DOHH2 (cell line): Measurements from ENCODE around the gene ANTXR1.

Experiments
- H3F3A ChIP-seq: fragments of 200-600 bp; sonication (generic), shearing (Covaris generic); 2 replicates; pipeline ENCODE4 v1.6.0; 2016; ENCODE audit warnings: antibody characterized with exemption, mild to moderate bottlenecking; ENCODE audit not compliant: control insufficient read depth, insufficient read depth
- H3K27ac ChIP-seq: fragments of 200-600 bp; sonication (generic); 2 replicates; pipeline ENCODE4 v1.5.1; 2014; ENCODE audit warnings: low read depth, mild to moderate bottlenecking, low read length, moderate library complexity
- H3K27me3 ChIP-seq: fragments of 200-600 bp; sonication (generic); 2 replicates; pipeline ENCODE4 v1.6.1; 2014; ENCODE audit warnings: mild to moderate bottlenecking, low read length, mixed read lengths; ENCODE audit not compliant: control insufficient read depth
- H3K36me3 ChIP-seq: fragments of 200-600 bp; sonication (generic); 2 replicates; pipeline ENCODE4 v1.6.1; 2014; ENCODE audit warnings: mild to moderate bottlenecking, low read length, moderate library complexity, mixed read lengths; ENCODE audit not compliant: control insufficient read depth
- H3K4me1 ChIP-seq: fragments of 200-600 bp; sonication (generic); 2 replicates; pipeline ENCODE4 v1.6.1; 2014; ENCODE audit warnings: mild to moderate bottlenecking, low read length, mixed read lengths; ENCODE audit not compliant: control insufficient read depth
- H3K4me2 ChIP-seq: fragments of 200-600 bp; sonication (generic); 2 replicates; pipeline ENCODE4 v1.6.0; 2014; ENCODE audit warnings: mild to moderate bottlenecking, low read length, moderate library complexity
- H3K4me3 ChIP-seq: fragments of 200-600 bp; sonication (generic); 2 replicates; pipeline ENCODE4 v1.5.1; 2014; ENCODE audit warnings: mild to moderate bottlenecking, low read length, mixed read lengths
- H3K79me2 ChIP-seq: fragments of 200-600 bp; sonication (generic); 2 replicates; pipeline ENCODE4 v1.6.1; 2014; ENCODE audit warnings: mild to moderate bottlenecking, low read length, mixed read lengths; ENCODE audit not compliant: control insufficient read depth
- H3K9me2 ChIP-seq: fragments of 200-600 bp; sonication (generic); replicated peaks from 2 replicates; pipeline ENCODE4 v1.6.1; 2014; ENCODE audit warnings: mild to moderate bottlenecking, low read length, mixed read lengths; ENCODE audit not compliant: control insufficient read depth
- H3K9me3 ChIP-seq: fragments of 200-600 bp; sonication (generic); 2 replicates; pipeline ENCODE4 v1.6.1; 2014; ENCODE audit warnings: antibody characterized with exemption, low read length, mixed read lengths; ENCODE audit not compliant: control insufficient read depth, insufficient read depth
- H4K20me1 ChIP-seq: fragments of 200-600 bp; sonication (generic); 2 replicates; pipeline ENCODE4 v1.6.0; 2014; ENCODE audit warnings: low read depth, mild to moderate bottlenecking, antibody characterized with exemption, low read length, moderate library complexity; ENCODE audit not compliant: control insufficient read depth, insufficient read depth
- EZH2phosphoT487 ChIP-seq: fragments of 200-600 bp; sonication (generic); IDR thresholded peaks from 2 replicates; pipeline ENCODE4 v1.6.1; 2017; ENCODE audit warnings: borderline replicate concordance, mild to moderate bottlenecking, antibody characterized with exemption, low read length, moderate library complexity, mixed read lengths
- TF ChIP-seq, protein P1 (sequence below): fragments of 200-600 bp; sonication (generic); IDR thresholded peaks from one replicate; pipeline ENCODE4 v1.5.1; 2014; ENCODE audit warnings: antibody characterized with exemption, mild to moderate bottlenecking, low read depth, low read length; ENCODE audit not compliant: poor library complexity, severe bottlenecking

The ANTXR1 gene

DNA sequence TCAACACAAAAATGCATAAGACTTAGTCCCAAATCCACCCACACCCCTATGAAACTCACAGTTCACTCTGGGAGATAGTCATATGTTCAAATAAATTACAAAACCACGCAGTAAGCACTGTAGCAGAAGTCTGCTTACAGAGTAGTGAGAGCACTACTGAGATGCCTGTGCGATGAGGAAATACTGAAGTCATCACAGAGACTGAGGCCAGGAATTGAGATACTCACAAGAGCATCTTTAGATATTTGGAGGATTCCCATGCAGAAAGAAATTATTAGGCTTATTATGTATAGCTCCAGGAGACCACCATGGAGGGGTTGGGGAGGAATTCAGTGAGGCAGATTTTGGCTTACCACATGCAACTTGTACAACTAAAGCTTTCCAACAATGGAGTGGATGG lies 82.3 kb downstream of the ANTXR1 start:
- Histone ChIP-seq H3K4me2 (no peak overlapping the region), H3K79me2 (no peaks in the 10 kb centered on the region), H3K4me1 (no peaks in the 10 kb centered on the region), H3K36me3 (no peaks in the 10 kb centered on the region), H3K9me2 (no peaks in the 10 kb centered on the region), H3K9me3 (no peaks in the 10 kb centered on the region), H3K4me3 (no peak overlapping the region), H4K20me1 (no peaks in the 10 kb centered on the region), H3K27ac (no peak overlapping the region), H3F3A (no peaks in the 10 kb centered on the region), H3K27me3 (no peaks in the 10 kb centered on the region; the same call in 1 of the 2 replicates)
- TF ChIP-seq EZH2phosphoT487, result no peak
- TF ChIP-seq, protein P1, sequence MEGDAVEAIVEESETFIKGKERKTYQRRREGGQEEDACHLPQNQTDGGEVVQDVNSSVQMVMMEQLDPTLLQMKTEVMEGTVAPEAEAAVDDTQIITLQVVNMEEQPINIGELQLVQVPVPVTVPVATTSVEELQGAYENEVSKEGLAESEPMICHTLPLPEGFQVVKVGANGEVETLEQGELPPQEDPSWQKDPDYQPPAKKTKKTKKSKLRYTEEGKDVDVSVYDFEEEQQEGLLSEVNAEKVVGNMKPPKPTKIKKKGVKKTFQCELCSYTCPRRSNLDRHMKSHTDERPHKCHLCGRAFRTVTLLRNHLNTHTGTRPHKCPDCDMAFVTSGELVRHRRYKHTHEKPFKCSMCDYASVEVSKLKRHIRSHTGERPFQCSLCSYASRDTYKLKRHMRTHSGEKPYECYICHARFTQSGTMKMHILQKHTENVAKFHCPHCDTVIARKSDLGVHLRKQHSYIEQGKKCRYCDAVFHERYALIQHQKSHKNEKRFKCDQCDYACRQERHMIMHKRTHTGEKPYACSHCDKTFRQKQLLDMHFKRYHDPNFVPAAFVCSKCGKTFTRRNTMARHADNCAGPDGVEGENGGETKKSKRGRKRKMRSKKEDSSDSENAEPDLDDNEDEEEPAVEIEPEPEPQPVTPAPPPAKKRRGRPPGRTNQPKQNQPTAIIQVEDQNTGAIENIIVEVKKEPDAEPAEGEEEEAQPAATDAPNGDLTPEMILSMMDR, result no peak

DNA sequence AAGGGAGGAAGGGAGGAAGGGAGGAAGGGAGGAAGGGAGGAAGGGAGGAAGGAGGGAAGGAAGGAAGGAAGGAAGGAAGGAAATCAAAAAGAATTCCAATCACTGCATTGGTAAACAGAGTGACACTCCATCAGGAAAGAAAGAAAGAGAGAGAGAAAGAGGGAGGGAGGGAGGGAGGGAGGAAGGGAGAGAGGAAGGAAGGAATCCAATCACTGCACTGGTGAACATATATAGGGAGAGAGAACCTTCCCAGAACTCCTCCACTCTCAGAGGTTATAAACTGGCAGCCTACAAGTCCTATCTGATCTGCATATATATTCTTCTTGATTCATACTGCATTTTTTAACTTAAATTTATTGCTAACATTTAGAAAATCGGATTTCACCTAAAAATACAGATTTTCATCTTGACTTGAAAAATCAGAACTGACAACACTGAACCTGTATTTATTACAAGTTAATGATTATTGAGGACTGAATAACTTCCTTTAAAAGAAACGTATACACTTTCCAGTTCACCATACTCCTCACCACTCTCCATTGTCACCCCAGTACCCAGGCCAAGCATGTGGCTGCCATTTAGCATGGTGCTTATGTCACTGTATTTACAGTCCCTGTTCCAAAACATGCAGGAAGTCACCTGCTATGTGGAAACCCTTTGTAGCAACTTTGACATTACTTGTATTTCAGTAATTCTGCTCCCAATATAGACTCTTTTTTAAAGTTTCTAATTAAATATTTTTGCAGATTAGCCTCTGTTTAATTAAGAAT lies 83.5 kb downstream of the ANTXR1 start:
- H3K9me3 ChIP-seq, result no peaks in the 10 kb centered on the region
- no peak overlapping the region for H3K4me3 ChIP-seq
- H3F3A ChIP-seq, result no peaks in the 10 kb centered on the region
- TF ChIP-seq, protein P1, result no peak
- TF ChIP-seq EZH2phosphoT487, result no peak
- H3K4me1 ChIP-seq, result no peaks in the 10 kb centered on the region
- no peak overlapping the region for H3K27ac ChIP-seq
- H3K4me2 ChIP-seq, result no peak overlapping the region
- no peaks in the 10 kb centered on the region for H3K36me3 ChIP-seq
- no peaks in the 10 kb centered on the region; the same call in 1 of the 2 replicates for H3K27me3 ChIP-seq
- H3K9me2 ChIP-seq, result no peaks in the 10 kb centered on the region
- no peaks in the 10 kb centered on the region for H4K20me1 ChIP-seq
- no peaks in the 10 kb centered on the region for H3K79me2 ChIP-seq

DNA sequence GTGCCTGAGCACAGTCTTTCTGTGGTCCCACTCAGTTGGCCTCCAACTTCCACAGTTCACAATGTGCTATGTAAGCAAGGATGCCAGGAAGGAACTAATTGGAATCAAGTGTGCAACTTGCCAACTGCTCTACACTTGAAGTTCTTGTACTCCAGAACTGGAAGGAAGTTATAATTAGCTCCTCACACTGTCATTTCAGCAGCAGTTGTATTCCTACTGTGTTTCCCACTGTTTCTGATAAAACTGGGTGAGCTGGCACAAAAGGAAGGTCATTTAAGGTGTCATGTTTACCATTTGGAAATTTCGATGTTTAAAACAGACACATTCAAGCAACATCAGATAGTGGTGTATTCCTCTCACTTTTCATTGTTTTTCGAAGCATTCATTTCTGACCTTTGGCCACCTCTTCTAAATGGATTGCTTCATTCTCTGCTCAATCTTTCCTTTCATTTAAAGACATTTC lies 84.2 kb downstream of the ANTXR1 start:
- no peaks in the 10 kb centered on the region; the same call in 1 of the 2 replicates for H3K27me3 ChIP-seq
- no peaks in the 10 kb centered on the region for H3F3A ChIP-seq
- H3K4me1 ChIP-seq, result no peaks in the 10 kb centered on the region
- H3K79me2 ChIP-seq, result no peaks in the 10 kb centered on the region
- no peak overlapping the region for H3K4me3 ChIP-seq
- H4K20me1 ChIP-seq, result no peaks in the 10 kb centered on the region
- H3K9me2 ChIP-seq, result no peaks in the 10 kb centered on the region
- H3K27ac ChIP-seq, result no peak overlapping the region
- no peaks in the 10 kb centered on the region for H3K36me3 ChIP-seq
- no peak overlapping the region for H3K4me2 ChIP-seq
- H3K9me3 ChIP-seq, result no peaks in the 10 kb centered on the region
- TF ChIP-seq, protein P1, result no peak
- no peak for TF ChIP-seq EZH2phosphoT487
